ENCODE results near the gene ARRB2. TPM values are rescaled to one million over a fixed set of nuclear protein-coding genes. Genes with fewer than 3 reads are reported as not detected.
A peak's percentile ranks its signal among the peaks of the same experiment; 100 is the strongest.

The ARRB2 gene
- total and polyA plus RNA-seq, 2 of the 13 experiments (the other 11 are each of a cell fraction or from before 2014, with no cell fraction given) = 21.5 to 49.2 TPM

DNA sequence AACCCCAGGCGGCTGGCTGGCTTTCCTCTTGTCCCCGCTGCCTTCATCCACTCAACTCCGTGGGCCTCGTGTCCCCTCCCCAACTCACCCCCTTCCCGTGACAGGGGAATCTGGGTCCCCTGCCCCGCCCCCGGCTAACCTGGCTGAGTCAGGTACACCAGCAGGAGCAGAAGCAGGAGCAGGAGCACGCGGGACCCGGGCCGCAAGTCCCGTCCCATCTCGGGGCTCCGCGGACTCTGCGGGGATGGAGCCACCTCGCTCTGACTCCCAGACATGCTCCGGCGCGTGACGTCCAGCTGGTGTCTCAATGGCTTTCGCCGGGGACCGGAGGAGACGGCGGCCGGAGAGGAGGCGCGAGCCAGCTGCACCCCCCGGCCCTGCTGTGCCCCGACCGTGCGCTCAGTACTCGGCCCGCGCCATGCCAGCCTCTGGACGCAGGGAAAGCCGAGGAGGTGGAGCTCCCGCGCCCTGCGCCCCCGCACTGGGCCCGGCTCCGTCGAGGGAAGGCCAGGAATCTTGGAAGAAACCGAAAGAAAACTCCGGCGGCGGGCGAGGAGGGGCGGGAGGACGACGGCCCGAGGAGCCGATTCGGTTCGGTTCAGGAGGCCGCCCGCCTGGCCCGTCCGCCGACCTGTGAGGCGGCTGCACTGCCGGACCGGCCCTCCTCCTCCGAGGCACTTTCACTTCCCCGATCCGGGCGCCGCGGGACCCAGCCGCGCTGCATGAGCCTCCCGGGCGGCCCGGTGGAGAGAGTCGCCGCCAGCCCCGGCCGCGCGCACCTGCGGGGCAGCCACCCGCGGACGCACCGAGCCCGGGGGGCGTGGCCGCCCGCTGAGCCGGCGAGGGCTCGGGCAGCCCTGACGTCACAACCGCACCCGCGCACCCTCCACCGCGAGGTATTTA, 28.9 kb downstream of the ARRB2 start, which contains the start of the genes CXCL16 and ZMYND15 (continued):
- TF ChIP-seq RBM22 (optimal IDR thresholded peaks at IDR 0.05; ENCODE audit: low read length) = no peak
- no peak for TF ChIP-seq MAFF (IDR thresholded peaks at IDR 0.05; ENCODE audit: low read depth, low read length)
- TF ChIP-seq NCOA5 (CRISPR knock-in tag; IDR thresholded peaks at IDR 0.05) = no peak
- TF ChIP-seq, protein P1, sequence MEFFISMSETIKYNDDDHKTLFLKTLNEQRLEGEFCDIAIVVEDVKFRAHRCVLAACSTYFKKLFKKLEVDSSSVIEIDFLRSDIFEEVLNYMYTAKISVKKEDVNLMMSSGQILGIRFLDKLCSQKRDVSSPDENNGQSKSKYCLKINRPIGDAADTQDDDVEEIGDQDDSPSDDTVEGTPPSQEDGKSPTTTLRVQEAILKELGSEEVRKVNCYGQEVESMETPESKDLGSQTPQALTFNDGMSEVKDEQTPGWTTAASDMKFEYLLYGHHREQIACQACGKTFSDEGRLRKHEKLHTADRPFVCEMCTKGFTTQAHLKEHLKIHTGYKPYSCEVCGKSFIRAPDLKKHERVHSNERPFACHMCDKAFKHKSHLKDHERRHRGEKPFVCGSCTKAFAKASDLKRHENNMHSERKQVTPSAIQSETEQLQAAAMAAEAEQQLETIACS (CRISPR knock-in tag; IDR thresholded peaks at IDR 0.05) = no peak
- 0 out of 2 replicates have a peak, but pooled peaks have one; percentile 20 for TF ChIP-seq NFE2L1 (CRISPR knock-in tag; IDR thresholded peaks at IDR 0.05; ENCODE audit: borderline replicate concordance)
- no peak for TF ChIP-seq CHD2 (IDR thresholded peaks at IDR 0.05; ENCODE audit: low read depth, low read length)
- no peak for TF ChIP-seq SOX13 (IDR thresholded peaks at IDR 0.05)
- no peak for TF ChIP-seq SOX13 (CRISPR knock-in tag; conservative IDR thresholded peaks at IDR 0.05 in 1 of 2, IDR thresholded peaks at IDR 0.05 in 1 of 2)
- TF ChIP-seq ZNF577 (CRISPR knock-in tag; IDR thresholded peaks at IDR 0.05; ENCODE audit: borderline replicate concordance, low read depth) = no peak
- TF ChIP-seq ZMYM2 (CRISPR knock-in tag; IDR thresholded peaks at IDR 0.05) = no peak
- TF ChIP-seq NR0B2 (CRISPR knock-in tag; IDR thresholded peaks at IDR 0.05) = peak; percentile 60
- TF ChIP-seq ARNT (IDR thresholded peaks at IDR 0.05) = no peak
- TF ChIP-seq, protein P2, sequence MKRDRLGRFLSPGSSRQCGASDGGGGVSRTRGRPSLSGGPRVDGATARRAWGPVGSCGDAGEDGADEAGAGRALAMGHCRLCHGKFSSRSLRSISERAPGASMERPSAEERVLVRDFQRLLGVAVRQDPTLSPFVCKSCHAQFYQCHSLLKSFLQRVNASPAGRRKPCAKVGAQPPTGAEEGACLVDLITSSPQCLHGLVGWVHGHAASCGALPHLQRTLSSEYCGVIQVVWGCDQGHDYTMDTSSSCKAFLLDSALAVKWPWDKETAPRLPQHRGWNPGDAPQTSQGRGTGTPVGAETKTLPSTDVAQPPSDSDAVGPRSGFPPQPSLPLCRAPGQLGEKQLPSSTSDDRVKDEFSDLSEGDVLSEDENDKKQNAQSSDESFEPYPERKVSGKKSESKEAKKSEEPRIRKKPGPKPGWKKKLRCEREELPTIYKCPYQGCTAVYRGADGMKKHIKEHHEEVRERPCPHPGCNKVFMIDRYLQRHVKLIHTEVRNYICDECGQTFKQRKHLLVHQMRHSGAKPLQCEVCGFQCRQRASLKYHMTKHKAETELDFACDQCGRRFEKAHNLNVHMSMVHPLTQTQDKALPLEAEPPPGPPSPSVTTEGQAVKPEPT (CRISPR knock-in tag; IDR thresholded peaks at IDR 0.05; ENCODE audit: low read depth) = no peak
- no peak for TF ChIP-seq ZSCAN31 (CRISPR knock-in tag; IDR thresholded peaks at IDR 0.05; ENCODE audit: low read depth)
- TF ChIP-seq ZNF883 (CRISPR knock-in tag; IDR thresholded peaks at IDR 0.05; ENCODE audit: not compliant biosample characterization) = no peak
- no peak for TF ChIP-seq ATF3 (CRISPR knock-in tag; IDR thresholded peaks at IDR 0.05)
- no peak for TF ChIP-seq ARID5B (CRISPR knock-in tag; IDR thresholded peaks at IDR 0.05)
- no peak for TF ChIP-seq MTERF4 (CRISPR knock-in tag; IDR thresholded peaks at IDR 0.05)

All from HepG2 (cell line).